ENCODE data around the gene SARS1.

- TF ChIP-seq POLR2A (IDR thresholded peaks at IDR 0.05), result no peak
- TF ChIP-seq CTCF (IDR thresholded peaks at IDR 0.05), result no peak
Measured at GRCh38 chr1:109271458-109271857, 57.7 kb downstream of the SARS1 start.

All from Peyer's patch (tissue), 4 donors.